Natural killer cell treated with Interleukin-12 subunit alpha and Interleukin-12 subunit beta and Interleukin-15 and Interleukin-18, amount 100 ng/mL, for 72 hours (primary cell): ENCODE data around the gene PDIA6. TPM values are rescaled to one million over a fixed set of nuclear protein-coding genes. Genes with fewer than 3 reads are reported as not detected.
A peak's percentile ranks its signal among the peaks of the same experiment; 100 is the strongest.

Source experiments
- ATAC-seq, 2 donors: fragments of 150-1000 bp; cut with Tn5 transposase in 1 of 2; sonication (Bioruptor Pico), chemical (Tn5 transposase) in 1 of 2; 2 replicates each; pipeline ENCODE4 v1.10.0; 2021
- DNase-seq: peaks from one replicate; pipeline ENCODE4 v3.0.0; 2022; ENCODE audit warnings: low spot score
- H3K27ac Mint-ChIP-seq, 2 donors: 1 replicate in 1 of 2; 2 replicates in 1 of 2; pipeline ENCODE4 v1.8.0; 2022; ENCODE audit warnings: mixed read lengths in 2 of 2, mild to moderate bottlenecking in 1 of 2, moderate library complexity in 1 of 2
- H3K27me3 Mint-ChIP-seq, 2 donors: 1 replicate in 1 of 2; 2 replicates in 1 of 2; pipeline ENCODE4 v1.8.0; 2022; ENCODE audit warnings: mixed read lengths in 2 of 2
- H3K36me3 Mint-ChIP-seq: one replicate; pipeline ENCODE4 v1.8.0; 2022; ENCODE audit warnings: mixed read lengths
- H3K4me1 Mint-ChIP-seq, 2 donors: 1 replicate in 1 of 2; 2 replicates in 1 of 2; pipeline ENCODE4 v1.8.0; 2022; ENCODE audit warnings: low read depth in 2 of 2, mixed read lengths in 2 of 2, mild to moderate bottlenecking in 1 of 2
- H3K4me3 Mint-ChIP-seq: one replicate; pipeline ENCODE4 v1.8.0; 2022; ENCODE audit warnings: mixed read lengths
- H3K9me3 Mint-ChIP-seq: 2 replicates; pipeline ENCODE4 v1.8.0; 2022; ENCODE audit warnings: mixed read lengths
- total RNA-seq, 2 donors: library from RNA; stranded (reverse); gene quantifications; one replicate each; pipeline ENCODE4 v1.2.3, GENCODE V29; 2022

Gene PDIA6
- total RNA-seq, 2 donors from 2014 or later = 214 to 236 TPM

DNA sequence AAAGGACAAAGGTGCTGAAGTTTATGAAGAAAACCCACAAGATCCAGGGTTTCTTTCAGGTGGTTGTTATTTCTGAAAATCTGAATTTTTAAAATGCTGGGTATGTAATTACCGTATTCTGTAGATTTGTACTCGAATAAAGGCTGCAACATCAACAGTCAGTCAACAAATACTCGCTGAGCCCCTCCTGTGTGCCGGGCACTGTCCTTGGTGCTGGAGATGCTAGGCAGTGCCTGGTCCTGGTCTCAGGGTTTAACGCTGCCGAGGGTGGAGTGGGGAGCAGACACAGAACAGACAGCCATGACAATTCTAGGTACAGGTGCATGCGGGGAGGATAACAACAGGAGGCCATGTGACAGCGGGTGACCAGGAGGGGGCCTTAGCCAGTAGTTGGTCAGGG is 27.2 kb upstream of the PDIA6 start:
- H3K27me3 Mint-ChIP-seq = peaks cover 21 to 24% of the 10 kb centered on the region in 2 donors
- H3K36me3 Mint-ChIP-seq = peaks cover 10% of the 10 kb centered on the region
- no peak overlapping the region for H3K27ac Mint-ChIP-seq
- no peak overlapping the region for H3K4me3 Mint-ChIP-seq
- no peaks in the 10 kb centered on the region for H3K4me1 Mint-ChIP-seq
- no peak for DNase-seq
- ATAC-seq = no peak
- H3K9me3 Mint-ChIP-seq = peaks cover 8% of the 10 kb centered on the region

DNA sequence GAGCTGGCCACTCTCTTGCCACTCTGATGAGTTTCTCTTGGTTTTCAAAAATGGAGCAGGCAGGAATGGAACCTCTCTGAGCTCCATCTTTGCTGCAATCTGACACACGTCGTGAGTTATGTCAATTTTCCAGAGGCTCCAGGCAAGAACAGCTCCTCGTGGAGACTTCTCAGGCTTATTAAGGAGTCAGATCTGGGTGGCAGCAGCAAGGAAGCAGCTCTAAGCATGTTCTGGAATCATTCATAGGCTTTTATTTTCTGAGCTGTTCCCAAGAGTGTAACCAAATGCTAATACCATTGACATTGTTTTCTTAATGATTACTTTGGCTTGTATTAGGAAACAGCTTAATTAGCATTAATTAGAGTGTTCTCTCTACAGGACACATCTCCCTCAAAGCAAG is 26.1 kb upstream of the PDIA6 start:
- DNase-seq = no peak
- Mint-ChIP-seq H3K27me3 (peaks cover 13 to 24% of the 10 kb centered on the region in 2 donors), H3K9me3 (peaks cover 8% of the 10 kb centered on the region), H3K4me3 (no peak overlapping the region), H3K4me1 (no peaks in the 10 kb centered on the region), H3K27ac (no peak overlapping the region), H3K36me3 (peaks cover 10% of the 10 kb centered on the region)
- no peak for ATAC-seq

DNA sequence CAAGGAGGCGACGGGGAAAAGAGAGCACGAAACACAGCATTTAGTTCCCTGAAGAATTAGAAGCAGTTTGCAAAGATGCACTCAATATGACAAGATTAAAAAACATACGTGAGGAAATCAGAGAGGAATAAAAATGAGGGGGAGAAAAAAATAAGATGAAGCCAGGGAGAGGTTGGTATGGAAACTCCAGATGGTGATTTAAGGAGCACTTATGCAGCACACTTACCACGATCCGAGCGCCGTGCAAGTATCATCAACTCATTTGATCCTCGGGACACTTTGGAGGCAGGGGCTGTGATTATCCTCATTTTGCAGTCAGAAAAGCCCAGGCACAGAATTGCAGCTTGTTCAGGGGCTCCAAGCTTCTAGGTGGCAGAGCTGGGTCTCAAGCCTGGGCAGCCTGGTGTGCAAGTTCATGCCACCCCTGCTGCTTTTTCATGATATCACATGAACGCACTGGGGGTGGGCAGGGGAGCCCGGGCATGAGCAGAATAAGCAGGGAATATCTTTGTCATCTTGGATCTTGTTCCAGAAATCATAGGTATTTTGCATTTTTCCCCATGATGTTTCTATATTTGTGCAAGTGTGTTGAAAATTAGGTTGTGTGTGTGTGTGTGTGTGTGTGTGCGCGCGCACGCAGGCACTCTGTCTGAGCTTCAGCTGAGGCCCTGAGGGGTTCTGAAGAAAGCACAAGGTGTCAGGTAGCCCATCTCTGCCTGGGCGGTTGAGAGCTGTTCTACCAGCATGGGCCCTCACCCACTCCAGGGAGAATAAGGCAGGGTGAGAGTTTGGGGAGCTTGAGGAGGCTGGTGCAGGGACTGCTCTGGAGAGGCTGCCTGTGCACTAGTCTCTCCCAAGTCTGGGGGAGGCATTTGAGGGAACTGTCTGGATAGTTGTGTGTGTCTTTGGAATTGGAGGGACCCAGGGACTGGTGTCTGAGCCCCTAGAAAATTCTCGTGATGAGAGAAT is 25.0 kb upstream of the PDIA6 start:
- Mint-ChIP-seq H3K27me3 (peaks cover 6 to 20% of the 10 kb centered on the region in 2 donors), H3K4me1 (peaks cover 0 to under 1% of the 10 kb centered on the region in 2 donors), H3K9me3 (peaks cover 8% of the 10 kb centered on the region), H3K27ac (no peak overlapping the region), H3K36me3 (peaks cover 10% of the 10 kb centered on the region), H3K4me3 (no peak overlapping the region)
- no peak for DNase-seq
- ATAC-seq = no peak

DNA sequence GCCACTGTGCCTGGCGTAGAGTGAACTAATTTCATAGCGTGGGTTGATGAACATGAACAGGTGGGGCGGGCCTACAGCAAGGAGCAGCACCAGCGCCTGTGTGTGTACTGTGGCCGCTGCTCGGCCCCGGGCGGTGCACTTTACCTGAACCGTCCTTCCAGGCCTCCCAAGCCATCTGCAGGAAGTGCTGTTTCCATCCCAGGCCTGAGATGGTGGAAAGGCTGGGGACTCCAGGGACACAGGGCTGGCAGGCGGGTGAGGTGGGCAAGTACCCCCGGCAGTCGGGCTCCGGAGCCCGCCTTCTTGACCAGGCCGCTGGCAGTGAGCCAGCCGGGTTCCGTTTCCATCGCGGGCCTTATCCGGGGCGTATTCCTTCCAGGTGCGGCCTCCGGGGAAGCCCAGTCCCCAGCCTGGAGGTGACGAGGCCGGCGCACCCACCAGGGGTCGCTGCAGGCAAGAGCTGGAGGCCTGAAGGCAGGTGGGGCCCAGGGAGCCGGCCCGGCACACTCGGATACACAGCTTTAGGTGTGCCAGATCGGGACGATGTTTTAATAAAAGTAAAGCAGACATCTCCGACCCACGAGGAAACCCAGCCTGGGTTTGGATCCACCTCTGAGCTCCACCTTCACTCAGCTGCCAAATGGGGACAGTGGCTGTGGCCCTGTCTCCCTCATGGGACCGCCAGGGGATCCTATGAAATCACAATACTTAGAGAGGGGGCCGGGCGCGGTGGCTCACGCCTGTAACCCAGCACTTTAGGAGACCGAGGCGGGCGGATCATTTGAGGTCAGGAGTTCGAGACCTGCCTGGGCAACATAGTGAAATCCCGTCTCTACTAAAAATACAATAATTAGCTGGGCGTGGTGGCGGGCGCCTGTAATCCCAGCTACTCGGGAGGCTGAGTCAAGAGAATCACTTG is 22.7 kb upstream of the PDIA6 start:
- Mint-ChIP-seq H3K9me3 (peaks cover 4% of the 10 kb centered on the region), H3K27me3 (peaks cover 6 to 25% of the 10 kb centered on the region in 2 donors), H3K36me3 (no peaks in the 10 kb centered on the region), H3K4me1 (peaks cover 0 to 4% of the 10 kb centered on the region in 2 donors), H3K4me3 (no peak overlapping the region), H3K27ac (no peak overlapping the region)
- peak in 1 of 2 donors; percentile 55 for ATAC-seq
- peak; percentile 68 for DNase-seq

DNA sequence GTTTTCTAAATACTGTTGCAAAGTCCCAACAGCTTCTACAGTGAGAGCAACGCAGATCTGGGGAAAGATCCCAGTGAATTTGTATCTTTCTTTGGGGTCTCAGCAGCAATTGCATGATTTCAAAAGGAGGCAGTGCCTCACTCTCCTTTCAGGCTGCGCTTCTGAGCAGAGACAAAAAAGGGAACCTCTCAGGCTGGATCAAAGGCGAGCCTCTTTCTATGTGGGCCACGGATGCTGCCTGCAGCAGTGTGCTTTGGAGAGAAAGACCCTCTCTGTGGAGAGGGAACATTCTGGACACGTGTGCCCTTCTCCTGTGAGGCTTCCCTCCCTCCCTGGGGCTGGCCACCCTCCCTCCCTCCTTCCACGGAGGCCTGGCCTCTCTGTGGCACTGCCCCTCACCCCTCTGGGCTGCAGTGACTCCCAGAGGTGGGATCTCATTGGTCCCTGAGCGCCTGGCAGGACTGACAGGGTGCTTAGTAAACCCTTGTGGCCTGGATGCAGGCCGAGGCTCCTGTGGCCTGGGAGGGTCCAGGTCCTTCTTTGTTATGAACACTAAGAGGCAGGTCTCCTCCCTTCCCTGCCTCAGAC is 21.6 kb upstream of the PDIA6 start:
- no peak overlapping the region for H3K27ac Mint-ChIP-seq
- H3K4me1 Mint-ChIP-seq = peaks cover 0 to 4% of the 10 kb centered on the region in 2 donors
- DNase-seq (no peak), ATAC-seq (no peak)
- H3K4me3 Mint-ChIP-seq = no peak overlapping the region
- no peaks in the 10 kb centered on the region for H3K9me3 Mint-ChIP-seq
- peaks cover 0 to 30% of the 10 kb centered on the region in 2 donors for H3K27me3 Mint-ChIP-seq
- no peaks in the 10 kb centered on the region for H3K36me3 Mint-ChIP-seq

DNA sequence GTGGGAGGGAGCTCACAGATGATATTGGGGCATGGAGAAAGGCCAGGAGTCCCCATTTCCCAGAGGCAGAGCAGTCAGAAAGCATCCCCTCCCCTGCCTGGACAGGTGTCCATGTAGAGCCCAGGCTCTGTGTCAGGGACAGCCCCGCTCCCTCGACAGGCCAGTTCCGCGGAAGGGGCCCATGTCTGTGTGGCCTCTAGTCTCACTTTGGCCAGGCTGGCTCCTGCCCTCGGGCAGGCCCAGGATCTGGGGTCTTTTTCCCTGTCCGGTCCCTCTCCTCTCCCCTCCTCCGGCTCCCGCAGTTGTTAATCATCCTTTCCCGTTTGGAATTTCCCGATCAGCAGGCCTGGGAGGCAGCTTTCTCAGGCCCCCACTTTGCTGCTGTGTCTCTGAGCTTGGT is 20.4 kb upstream of the PDIA6 start:
- H3K4me3 Mint-ChIP-seq = no peak overlapping the region

DNA sequence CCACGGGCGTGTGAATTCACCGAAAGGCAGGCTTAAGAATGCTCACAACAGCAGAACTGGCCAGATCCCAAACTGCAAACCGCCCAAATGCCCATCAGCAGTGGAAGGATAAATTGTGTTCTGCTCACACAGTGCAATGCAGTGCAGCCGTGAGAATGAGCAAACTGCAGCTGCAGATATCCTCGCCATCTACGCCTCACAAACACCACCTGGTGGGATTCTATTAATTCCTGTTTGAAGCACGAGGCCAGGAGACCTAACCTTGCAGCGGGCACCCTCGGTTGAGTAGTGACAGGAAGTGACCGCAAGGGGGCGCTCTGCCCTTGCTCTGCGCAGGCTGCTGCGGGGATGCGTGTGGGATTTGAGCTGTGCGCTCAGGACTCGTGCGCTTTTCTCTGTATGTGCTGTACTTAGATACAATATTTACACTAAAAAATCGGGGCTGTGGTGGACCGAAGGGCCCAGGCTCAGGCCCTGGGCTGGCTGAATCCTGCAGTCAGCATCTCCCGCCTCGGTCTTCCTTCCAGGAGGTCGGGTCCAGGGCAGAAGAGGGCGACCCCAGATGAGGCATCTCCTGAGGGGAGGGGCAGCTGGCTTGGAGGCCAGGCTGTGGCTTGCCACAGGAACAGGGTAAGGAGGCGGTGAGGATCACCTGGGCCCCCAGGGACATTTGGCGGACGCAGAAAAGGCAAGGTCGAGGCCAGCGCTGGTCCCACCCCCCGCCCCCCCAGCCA is 19.8 kb upstream of the PDIA6 start:
- H3K9me3 Mint-ChIP-seq = no peaks in the 10 kb centered on the region
- H3K36me3 Mint-ChIP-seq = no peaks in the 10 kb centered on the region
- ATAC-seq = peak; percentile 85
- DNase-seq = peak; percentile 80
- H3K27ac Mint-ChIP-seq = no peak overlapping the region
- peaks cover 0 to 4% of the 10 kb centered on the region in 2 donors for H3K4me1 Mint-ChIP-seq
- no peak overlapping the region for H3K4me3 Mint-ChIP-seq
- H3K27me3 Mint-ChIP-seq = peaks cover 0 to 26% of the 10 kb centered on the region in 2 donors

More for the DNA sequence above, 20.4 kb upstream of the PDIA6 start:
- Mint-ChIP-seq H3K4me1 (peaks cover 0 to 4% of the 10 kb centered on the region in 2 donors), H3K9me3 (no peaks in the 10 kb centered on the region), H3K27ac (no peak overlapping the region), H3K27me3 (peaks cover 0 to 30% of the 10 kb centered on the region in 2 donors), H3K36me3 (no peaks in the 10 kb centered on the region)
- ATAC-seq = no peak
- no peak for DNase-seq

DNA sequence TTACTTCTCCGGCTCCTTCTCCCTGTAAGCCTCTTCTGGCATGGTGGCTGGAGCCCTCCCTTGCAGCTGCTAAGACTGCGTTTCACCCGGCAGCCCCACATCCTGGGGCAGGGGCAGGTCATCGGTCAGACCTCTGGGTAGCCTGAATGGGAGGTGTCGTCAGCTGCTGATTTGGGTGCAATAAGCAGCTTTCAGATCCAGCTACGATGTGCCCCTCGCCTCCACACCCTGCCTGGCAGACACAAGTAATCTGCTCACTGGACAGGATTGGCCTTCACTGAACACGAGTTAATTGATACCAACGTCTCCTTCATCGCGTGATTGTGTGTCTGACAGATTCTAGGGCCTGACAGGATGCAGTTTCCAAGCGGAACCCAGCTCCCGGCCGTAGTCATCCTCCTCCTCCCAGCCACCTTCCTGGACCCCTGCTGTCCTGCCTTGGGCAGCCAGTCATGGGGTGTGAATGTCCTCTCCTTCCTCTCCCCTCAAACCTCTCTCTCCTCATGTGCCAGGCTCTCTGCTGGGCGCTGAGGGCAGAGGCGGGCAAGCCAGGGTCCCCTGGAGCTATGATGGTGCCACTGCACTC is 18.9 kb upstream of the PDIA6 start:
- H3K27ac Mint-ChIP-seq = no peak overlapping the region
- peak; percentile 28 for DNase-seq
- no peaks in the 10 kb centered on the region for H3K36me3 Mint-ChIP-seq
- no peak overlapping the region for H3K4me3 Mint-ChIP-seq
- ATAC-seq = no peak
- H3K27me3 Mint-ChIP-seq = peaks cover 0 to 23% of the 10 kb centered on the region in 2 donors
- H3K9me3 Mint-ChIP-seq = no peaks in the 10 kb centered on the region
- H3K4me1 Mint-ChIP-seq = peaks cover 0 to 4% of the 10 kb centered on the region in 2 donors

DNA sequence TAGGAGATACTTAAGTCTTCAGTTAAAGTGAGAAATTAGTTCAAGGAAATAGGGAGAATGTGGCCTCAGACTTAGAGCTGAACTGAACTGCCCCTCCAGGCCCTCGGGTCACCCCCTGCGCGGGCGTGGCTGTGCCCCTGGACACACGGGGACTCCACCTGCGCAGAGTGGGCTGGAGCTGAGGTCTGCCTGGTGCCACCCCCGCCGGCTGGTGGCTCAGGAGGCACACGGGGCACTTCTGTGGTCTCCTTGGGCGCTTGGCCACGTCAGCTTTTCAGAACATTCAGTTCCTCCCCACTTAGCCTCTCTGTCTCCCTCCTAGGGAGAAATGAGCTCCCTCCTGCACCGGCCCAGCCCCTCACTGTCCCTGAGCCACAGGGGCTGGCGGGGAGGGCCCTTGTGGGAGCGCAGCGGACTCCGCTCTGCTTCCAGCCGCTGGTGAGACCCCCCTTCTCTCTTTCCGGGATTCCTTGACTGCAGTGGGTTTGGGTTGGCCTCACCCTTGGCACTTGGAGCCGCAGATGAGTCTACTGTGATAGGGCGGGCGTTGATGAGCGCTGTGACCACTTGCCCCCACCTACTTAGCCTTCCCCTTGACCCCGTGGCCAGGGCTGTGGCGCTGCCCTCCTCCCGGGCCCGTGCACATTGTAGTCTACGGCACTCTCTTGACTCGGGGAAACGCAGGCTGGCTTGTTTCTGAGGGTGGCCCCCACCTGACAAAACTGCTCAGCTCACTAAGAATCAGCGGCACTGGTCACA is 18.2 kb upstream of the PDIA6 start:
- Mint-ChIP-seq H3K4me3 (no peak overlapping the region), H3K4me1 (peaks cover 2 to 4% of the 10 kb centered on the region in 2 donors), H3K27ac (no peak overlapping the region), H3K27me3 (peaks cover 5 to 25% of the 10 kb centered on the region in 2 donors), H3K36me3 (no peaks in the 10 kb centered on the region), H3K9me3 (no peaks in the 10 kb centered on the region)
- DNase-seq = peak; percentile 56
- ATAC-seq = no peak

DNA sequence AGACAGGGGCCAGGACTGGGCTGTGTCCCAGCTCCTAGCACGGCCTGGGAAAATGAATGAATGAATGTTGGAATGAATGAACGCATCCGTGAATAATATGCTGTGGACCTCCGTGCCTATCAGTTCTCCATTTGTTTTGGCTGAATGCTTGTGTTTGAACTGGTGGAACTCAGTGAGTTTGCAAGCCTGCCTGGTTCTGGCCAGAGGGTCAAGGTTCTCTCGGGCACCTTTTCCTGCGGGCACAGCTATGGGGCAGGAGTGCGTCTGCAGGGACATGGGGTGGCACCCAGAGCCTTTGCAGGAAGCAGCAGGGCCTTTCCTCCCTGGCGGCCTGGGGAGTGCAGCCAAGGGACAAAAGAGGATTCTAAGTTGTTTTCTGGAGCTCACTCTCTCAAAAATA is 17.6 kb upstream of the PDIA6 start:
- DNase-seq (peak; percentile 32), ATAC-seq (no peak)
- H3K4me3 Mint-ChIP-seq = no peak overlapping the region
- H3K36me3 Mint-ChIP-seq = no peaks in the 10 kb centered on the region
- H3K4me1 Mint-ChIP-seq = peaks cover 3 to 4% of the 10 kb centered on the region in 2 donors
- H3K27ac Mint-ChIP-seq = no peak overlapping the region
- H3K9me3 Mint-ChIP-seq = no peaks in the 10 kb centered on the region
- peaks cover 11 to 29% of the 10 kb centered on the region in 2 donors for H3K27me3 Mint-ChIP-seq

DNA sequence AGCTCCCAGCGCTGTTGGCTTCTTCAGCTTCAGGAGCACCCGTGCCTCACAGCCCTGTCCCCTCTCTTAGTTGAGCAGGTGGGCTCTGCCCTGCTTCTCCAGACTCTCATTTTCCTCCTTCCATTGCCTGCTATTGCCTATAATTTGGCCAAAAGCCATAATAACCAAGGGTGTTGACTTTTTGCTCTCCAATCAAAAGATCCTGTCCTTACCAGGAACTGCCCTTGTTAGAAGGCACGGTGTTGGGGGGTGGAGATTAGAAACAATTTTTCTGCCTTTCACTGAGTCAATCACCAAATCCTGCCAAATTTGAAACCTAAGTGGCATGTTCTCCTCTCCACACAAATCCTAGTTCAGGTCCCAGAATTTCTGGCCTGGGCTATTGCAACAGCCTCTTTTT is 16.7 kb upstream of the PDIA6 start:
- no peak for DNase-seq
- Mint-ChIP-seq H3K36me3 (no peaks in the 10 kb centered on the region), H3K4me1 (peaks cover 3 to 4% of the 10 kb centered on the region in 2 donors), H3K27me3 (peaks cover 14 to 31% of the 10 kb centered on the region in 2 donors), H3K4me3 (no peak overlapping the region), H3K27ac (no peak overlapping the region), H3K9me3 (no peaks in the 10 kb centered on the region)
- no peak for ATAC-seq

DNA sequence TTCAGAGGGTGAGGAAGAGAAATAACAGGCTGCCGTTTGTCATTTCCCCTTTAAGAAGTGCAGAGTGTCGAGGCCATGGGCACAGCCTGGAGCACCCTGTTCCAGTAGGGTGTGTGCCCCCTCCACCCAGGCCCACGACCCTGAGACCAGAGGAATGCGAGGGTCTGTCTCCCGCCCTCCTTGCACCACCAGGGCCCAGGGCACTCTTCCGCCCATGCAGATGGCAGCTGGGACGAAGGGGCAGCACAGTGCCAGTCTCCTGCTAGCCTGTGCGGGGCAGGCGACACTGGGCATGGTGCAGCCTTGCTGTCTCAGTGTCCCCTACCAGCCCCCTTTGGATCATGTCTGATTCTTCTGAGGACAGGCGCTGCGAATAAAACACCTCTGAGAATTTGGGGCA is 15.8 kb upstream of the PDIA6 start:
- Mint-ChIP-seq H3K36me3 (no peaks in the 10 kb centered on the region), H3K4me1 (peaks cover 3 to 4% of the 10 kb centered on the region in 2 donors), H3K27ac (no peak overlapping the region), H3K4me3 (no peak overlapping the region), H3K9me3 (no peaks in the 10 kb centered on the region), H3K27me3 (peaks cover 19 to 31% of the 10 kb centered on the region in 2 donors)
- ATAC-seq (no peak), DNase-seq (no peak)
